Stimulated activated CD4-positive, alpha-beta T cell treated with anti-CD3 and anti-CD28 coated beads, Interleukin-4, amount 100 ng/mL, for 48 hours (primary cell): ENCODE data around the gene EML5.
"Not testable (repeated sequence)": the region's sequence is repeated elsewhere in the genome, so short reads cannot be mapped to it uniquely, and the experiment has no call there.

Source experiments
- DNase-seq, 2 donors: peaks; one replicate each; pipeline ENCODE4 v3.0.0-alpha.2; 2020; ENCODE audit warnings: low read depth in 2 of 2

Gene EML5

GRCh38 chr14:88792473-88793258 is at the start of gene EML5:
Gene EML5 (minus strand): TSS chr14:88792953. CDS start chr14:88792503, 450 bp downstream.
- peak; percentile 79 for DNase-seq

GRCh38 chr14:88842414-88842813 is 49.7 kb upstream of the EML5 start:
- DNase-seq: no peak

DNA sequence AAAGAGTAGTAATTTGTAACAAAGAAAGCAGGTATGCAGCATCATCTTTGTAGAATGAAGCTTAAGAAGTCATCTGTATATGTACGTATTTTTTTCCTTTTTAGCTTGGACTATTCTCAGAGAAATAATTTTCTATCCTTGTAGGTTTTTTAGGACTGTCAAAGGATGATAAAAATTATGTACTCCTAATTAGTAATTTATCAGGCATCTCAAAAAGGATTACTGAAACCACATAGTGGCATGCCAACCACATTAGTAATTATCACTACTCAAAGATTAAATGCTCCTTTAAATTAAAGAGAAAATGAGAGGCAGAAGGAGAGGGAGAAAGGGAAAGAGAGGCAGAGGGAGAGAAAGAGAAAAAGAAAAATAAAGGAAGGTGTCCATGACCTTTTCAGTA is 49.0 kb upstream of the EML5 start:
- DNase-seq: no peak

GRCh38 chr14:88840926-88841325 is 48.2 kb upstream of the EML5 start:
- no peak for DNase-seq

DNA sequence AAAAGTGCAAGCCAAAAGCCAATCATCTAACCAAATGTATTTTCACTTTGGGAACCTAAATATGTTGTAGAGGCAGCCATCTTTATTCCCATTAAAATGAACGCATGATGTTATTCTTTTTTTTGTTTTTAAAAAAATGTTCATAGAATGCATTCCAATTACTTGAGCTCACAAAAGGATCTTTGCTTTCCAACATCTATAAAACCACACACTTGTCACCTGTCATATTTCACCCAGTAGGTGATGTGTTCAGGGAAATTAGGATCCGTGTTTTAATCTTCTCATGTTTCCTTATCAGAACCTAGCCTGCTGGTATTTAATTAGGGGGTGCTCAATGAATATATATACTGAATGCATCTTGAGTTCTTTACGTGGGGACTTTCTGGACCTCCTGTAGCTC is 45.3 kb upstream of the EML5 start:
- DNase-seq: no peak

DNA sequence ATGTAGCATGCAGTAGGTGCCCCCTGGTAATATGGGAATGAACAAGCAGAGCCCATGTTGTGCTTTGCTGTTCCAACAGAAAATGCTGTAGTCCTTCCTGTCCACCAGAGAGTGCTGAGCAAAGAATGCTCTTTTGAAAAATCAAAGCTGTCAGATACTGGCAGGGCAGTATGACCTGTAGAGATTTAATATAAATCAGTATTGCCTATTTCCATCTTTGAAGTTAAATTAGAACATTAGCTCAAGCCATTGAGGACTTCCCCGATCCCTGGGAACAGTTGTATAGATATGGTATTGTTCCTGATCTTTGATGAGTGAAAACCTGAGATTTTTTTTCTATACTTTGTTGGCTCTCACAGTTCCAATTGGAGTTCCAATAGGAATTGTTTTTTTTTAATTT is 44.7 kb upstream of the EML5 start:
- DNase-seq: no peak

DNA sequence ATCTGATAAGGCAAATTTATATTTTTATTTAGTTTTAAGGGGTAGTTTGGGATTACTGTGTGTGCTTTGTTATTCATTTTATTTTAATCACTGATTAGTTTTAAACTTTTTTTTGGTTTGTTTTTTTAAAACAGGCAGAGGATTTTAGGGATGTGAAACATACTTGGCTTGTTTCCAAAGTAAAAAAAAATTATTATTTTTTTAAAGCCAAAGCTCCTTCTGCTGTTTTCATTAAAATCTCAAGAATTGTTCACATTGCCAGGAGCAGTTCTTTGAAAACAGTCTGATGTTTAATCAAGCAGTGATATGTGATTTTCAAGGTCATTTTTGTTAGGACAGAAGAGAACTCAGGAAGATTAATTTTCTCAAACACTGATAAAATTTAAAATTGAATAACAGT is 42.9 kb upstream of the EML5 start:
- no peak for DNase-seq

DNA sequence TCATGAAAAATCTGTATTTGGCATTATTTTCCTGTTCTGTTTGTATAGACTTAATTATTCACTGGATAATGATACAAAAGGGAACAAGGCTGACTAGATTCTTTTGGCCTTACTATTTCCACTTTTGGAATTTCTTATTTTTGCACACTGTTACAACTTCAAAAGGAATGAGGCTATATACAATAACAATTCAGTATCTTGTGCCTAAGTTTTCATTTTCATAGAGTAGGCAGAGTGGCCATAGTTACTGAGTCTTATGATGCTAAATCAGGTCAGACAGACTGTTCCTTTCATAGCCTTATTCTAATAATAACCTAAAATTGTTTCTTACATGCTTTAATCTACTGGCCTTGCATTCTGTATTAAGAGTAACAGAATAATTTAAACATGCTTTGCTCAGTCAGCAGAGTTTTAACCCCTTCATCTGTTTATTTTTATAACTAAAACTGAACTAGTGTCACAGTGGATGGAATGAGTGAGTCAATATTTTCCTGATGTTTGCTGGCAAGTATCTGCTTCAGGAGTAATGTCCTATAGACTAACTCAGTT is 42.2 kb upstream of the EML5 start:
- no peak for DNase-seq

DNA sequence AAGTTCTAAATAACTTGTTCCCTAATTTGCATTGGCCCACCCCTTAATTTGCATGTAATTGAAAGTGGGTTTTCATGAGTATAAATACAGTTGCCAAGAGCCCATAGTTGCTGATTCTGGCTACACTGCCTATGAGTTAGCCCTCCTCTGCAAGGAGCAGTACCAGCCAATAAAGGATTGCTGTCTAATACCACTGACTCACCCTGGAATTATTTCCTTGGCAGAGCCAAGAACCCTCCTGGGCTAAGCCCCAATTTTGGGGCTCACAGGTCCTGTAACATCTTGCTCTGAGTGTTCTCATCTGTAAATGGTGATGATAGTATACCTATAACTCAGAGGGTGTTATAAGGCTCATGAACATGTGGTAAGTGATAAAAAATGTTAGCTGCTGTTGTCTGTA is 38.5 kb upstream of the EML5 start:
- DNase-seq: no peak

- no peak for DNase-seq
These were observed 37.0 kb upstream of the EML5 start for GRCh38 chr14:88829685-88830302.

DNA sequence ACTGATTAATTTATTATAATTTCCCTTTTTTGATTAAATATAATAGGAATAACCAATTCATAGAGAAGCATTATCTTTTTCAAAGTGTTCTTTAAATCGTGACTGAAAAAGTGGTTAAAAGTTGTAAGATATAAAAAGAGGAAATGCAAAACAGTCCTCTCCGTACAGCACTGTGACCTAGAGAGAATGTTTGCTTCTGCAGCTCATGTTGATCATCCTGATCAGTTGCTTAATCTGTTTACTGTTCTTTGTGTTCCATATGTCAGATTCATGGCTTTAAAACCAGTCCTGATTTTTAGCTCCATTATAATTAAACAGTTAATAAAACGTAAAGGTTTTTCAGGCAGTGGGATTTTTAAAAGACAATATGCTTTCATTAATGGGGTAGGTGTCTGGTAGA is 36.4 kb upstream of the EML5 start:
- DNase-seq: no peak

DNA sequence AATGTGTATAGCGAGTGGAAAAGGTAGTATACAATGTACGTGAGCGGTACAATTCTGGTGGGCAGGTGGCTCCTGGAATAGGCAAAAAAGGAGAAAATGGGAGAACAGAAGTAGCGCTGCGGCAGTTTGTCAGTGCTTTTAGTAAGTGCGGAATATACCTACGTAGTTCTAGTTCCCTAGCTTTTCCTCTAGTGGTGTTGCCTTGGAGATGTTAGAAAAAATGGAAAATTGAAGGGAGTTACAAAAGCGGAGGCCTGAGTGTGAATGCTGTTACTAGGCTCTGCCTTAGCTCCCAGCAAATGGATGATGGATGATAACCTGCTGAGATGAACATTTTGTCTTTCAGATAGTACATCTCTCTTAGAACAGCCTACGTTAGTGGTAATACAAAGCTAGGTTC is 32.8 kb upstream of the EML5 start:
- DNase-seq: no peak

DNA sequence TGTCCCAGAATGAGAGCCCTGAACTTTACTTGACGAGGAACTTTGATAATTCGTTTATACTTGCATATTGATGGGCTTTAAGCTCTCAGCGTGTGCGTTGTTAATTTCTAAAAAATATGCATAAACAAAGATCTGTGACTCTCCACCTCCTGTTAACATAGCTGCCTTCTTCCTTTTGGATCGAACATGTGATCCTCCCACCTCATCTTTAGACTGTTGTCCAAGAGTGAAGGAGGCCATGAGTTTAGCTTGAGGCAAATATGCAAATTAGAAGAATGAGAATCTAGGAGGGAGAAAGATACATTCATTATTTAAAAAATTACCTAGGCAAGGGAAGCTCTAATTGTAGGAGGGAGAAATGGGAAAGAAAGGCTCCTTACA is 32.3 kb upstream of the EML5 start:
- DNase-seq: no peak

- DNase-seq: peak; percentile 68 to 76
These were observed 31.7 kb upstream of the EML5 start, which contains the start of gene TTC8 for GRCh38 chr14:88824314-88825077. Gene TTC8 (plus strand): TSS chr14:88824651. CDS start chr14:88824708, 57 bp downstream.

GRCh38 chr14:88823968-88824313 is 31.2 kb upstream of the EML5 start:
- no peak for DNase-seq

DNA sequence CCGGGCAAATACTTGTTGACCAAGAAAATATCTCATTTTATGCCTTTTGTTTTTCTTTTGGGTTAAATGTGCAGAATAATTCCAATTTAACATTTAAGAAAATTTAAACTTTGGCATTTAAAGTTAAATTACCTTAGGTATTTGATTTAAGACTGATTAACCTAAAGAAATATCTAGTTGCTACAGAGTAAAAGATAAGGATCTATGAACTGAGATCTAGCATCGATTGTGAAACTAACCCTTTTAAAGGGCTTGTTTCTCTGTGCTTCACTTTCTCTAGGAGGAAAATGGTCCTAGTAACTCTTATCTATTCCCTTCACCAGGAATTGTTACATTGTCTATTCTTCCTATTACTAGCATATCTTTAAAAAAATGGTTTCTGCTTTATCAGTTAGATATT is 29.1 kb upstream of the EML5 start:
- DNase-seq: no peak

GRCh38 chr14:88821378-88821777 is 28.6 kb upstream of the EML5 start:
- no peak for DNase-seq

- DNase-seq: not testable (repeated sequence)
These were observed 26.9 kb upstream of the EML5 start for GRCh38 chr14:88819674-88820073.

- DNase-seq: no peak
These were observed 25.3 kb upstream of the EML5 start for GRCh38 chr14:88818018-88818417.

DNA sequence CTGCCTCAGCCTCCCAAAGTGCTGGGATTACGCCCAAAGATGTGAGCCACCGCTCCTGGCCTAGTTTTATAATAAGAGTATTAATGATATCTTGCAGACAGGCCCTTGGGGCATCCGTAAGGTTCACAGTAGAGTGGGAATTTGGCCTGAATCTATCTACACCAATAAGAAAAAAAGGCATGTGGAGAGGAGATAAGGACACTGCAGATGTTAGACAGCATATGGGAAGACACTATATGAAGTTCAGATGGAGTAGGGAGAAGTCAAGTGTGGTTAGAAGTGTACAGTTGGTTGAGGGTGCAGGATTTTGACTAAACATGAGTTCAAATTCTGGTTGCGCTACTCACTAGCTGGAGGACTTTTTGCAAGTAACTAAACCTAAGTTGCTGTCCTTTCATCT is 23.2 kb upstream of the EML5 start:
- DNase-seq: no peak

GRCh38 chr14:88808359-88808758 is 15.6 kb upstream of the EML5 start:
- no peak for DNase-seq

GRCh38 chr14:88804477-88804876 is 11.7 kb upstream of the EML5 start:
- no peak for DNase-seq

- no peak for DNase-seq
These were observed 11.3 kb upstream of the EML5 start for GRCh38 chr14:88804035-88804434.
